ENCODE measurements around the gene TMEM132D. TPM values are rescaled to one million over a fixed set of nuclear protein-coding genes. Genes with fewer than 3 reads are reported as not detected.

Gene TMEM132D
- total RNA-seq, 1 donor from 2014 or later = 15.2 TPM

- no peak overlapping the region for H3K27ac Mint-ChIP-seq (ENCODE audit: unreplicated experiment)
- TF ChIP-seq CTCF (IDR thresholded peaks at IDR 0.05) = no peak
- no peak for DNase-seq (ENCODE audit: extremely low spot score, unreplicated experiment)
- H3K27me3 Mint-ChIP-seq (ENCODE audit: unreplicated experiment) = no peaks in the 10 kb centered on the region
- H3K4me1 Mint-ChIP-seq (ENCODE audit: unreplicated experiment) = no peaks in the 10 kb centered on the region
- H3K36me3 Mint-ChIP-seq (ENCODE audit: unreplicated experiment) = no peaks in the 10 kb centered on the region
- H3K9me3 Mint-ChIP-seq (ENCODE audit: unreplicated experiment) = peaks cover 12% of the 10 kb centered on the region
- H3K4me3 Mint-ChIP-seq (ENCODE audit: unreplicated experiment) = no peak overlapping the region
These were observed 436.1 kb downstream of the TMEM132D start for GRCh38 chr12:129467726-129468125.

- no peak overlapping the region for H3K27ac Mint-ChIP-seq (ENCODE audit: unreplicated experiment)
- no peaks in the 10 kb centered on the region for H3K27me3 Mint-ChIP-seq (ENCODE audit: unreplicated experiment)
- no peak overlapping the region for H3K4me3 Mint-ChIP-seq (ENCODE audit: unreplicated experiment)
- TF ChIP-seq CTCF (IDR thresholded peaks at IDR 0.05) = no peak
- H3K4me1 Mint-ChIP-seq (ENCODE audit: unreplicated experiment) = no peaks in the 10 kb centered on the region
- no peaks in the 10 kb centered on the region for H3K36me3 Mint-ChIP-seq (ENCODE audit: unreplicated experiment)
- DNase-seq (ENCODE audit: extremely low spot score, unreplicated experiment) = no peak
- H3K9me3 Mint-ChIP-seq (ENCODE audit: unreplicated experiment) = peaks cover 12% of the 10 kb centered on the region
These were observed 436.5 kb downstream of the TMEM132D start for GRCh38 chr12:129467289-129467688.

GRCh38 chr12:129466499-129466898 is 437.3 kb downstream of the TMEM132D start:
- no peak for TF ChIP-seq CTCF (IDR thresholded peaks at IDR 0.05)
- H3K27me3 Mint-ChIP-seq (ENCODE audit: unreplicated experiment) = no peaks in the 10 kb centered on the region
- H3K4me3 Mint-ChIP-seq (ENCODE audit: unreplicated experiment) = no peak overlapping the region
- no peaks in the 10 kb centered on the region for H3K36me3 Mint-ChIP-seq (ENCODE audit: unreplicated experiment)
- H3K27ac Mint-ChIP-seq (ENCODE audit: unreplicated experiment) = no peak overlapping the region
- no peak for DNase-seq (ENCODE audit: extremely low spot score, unreplicated experiment)
- H3K4me1 Mint-ChIP-seq (ENCODE audit: unreplicated experiment) = no peaks in the 10 kb centered on the region
- H3K9me3 Mint-ChIP-seq (ENCODE audit: unreplicated experiment) = peaks cover 13% of the 10 kb centered on the region

GRCh38 chr12:129459886-129460285 is 443.9 kb downstream of the TMEM132D start:
- Mint-ChIP-seq H3K4me1 (ENCODE audit: unreplicated experiment) (no peaks in the 10 kb centered on the region), H3K27me3 (ENCODE audit: unreplicated experiment) (no peaks in the 10 kb centered on the region), H3K36me3 (ENCODE audit: unreplicated experiment) (no peaks in the 10 kb centered on the region), H3K4me3 (ENCODE audit: unreplicated experiment) (no peak overlapping the region), H3K27ac (ENCODE audit: unreplicated experiment) (no peak overlapping the region), H3K9me3 (ENCODE audit: unreplicated experiment) (peaks cover 23% of the 10 kb centered on the region)
- no peak for DNase-seq (ENCODE audit: extremely low spot score, unreplicated experiment)
- TF ChIP-seq CTCF (IDR thresholded peaks at IDR 0.05) = no peak

GRCh38 chr12:129446696-129447095 is 457.1 kb downstream of the TMEM132D start:
- peaks cover 3% of the 10 kb centered on the region for H3K36me3 Mint-ChIP-seq (ENCODE audit: unreplicated experiment)
- peaks cover 3% of the 10 kb centered on the region for H3K9me3 Mint-ChIP-seq (ENCODE audit: unreplicated experiment)
- no peak overlapping the region for H3K27ac Mint-ChIP-seq (ENCODE audit: unreplicated experiment)
- no peak for TF ChIP-seq CTCF (IDR thresholded peaks at IDR 0.05)
- DNase-seq (ENCODE audit: extremely low spot score, unreplicated experiment) = no peak
- no peak overlapping the region for H3K4me3 Mint-ChIP-seq (ENCODE audit: unreplicated experiment)
- H3K27me3 Mint-ChIP-seq (ENCODE audit: unreplicated experiment) = no peaks in the 10 kb centered on the region
- no peaks in the 10 kb centered on the region for H3K4me1 Mint-ChIP-seq (ENCODE audit: unreplicated experiment)
